ENCODE measurements around the gene TMX1.
A peak's percentile ranks its signal among the peaks of the same experiment; 100 is the strongest.

Gene TMX1

GRCh38 chr14:51239813-51240803 is at the start of gene TMX1 (continued):
- TF ChIP-seq HOXD13 (CRISPR knock-in tag; IDR thresholded peaks at IDR 0.05; ENCODE audit: borderline replicate concordance) (no peak), GLI2 (tag by site-specific recombination; IDR thresholded peaks at IDR 0.05; ENCODE audit: borderline replicate concordance, low read depth) (no peak), BCL11B (tag by site-specific recombination; IDR thresholded peaks at IDR 0.05; ENCODE audit: low read depth) (no peak), ZNF214 (tag by site-specific recombination; IDR thresholded peaks at IDR 0.05; ENCODE audit: borderline replicate concordance) (no peak), ZNF404 (tag by site-specific recombination; IDR thresholded peaks at IDR 0.05) (no peak), OSR2 (tag by site-specific recombination; IDR thresholded peaks at IDR 0.05) (no peak), ZBTB26 (tag by site-specific recombination; optimal IDR thresholded peaks at IDR 0.05) (peak; percentile 83), ZFP69B (tag by site-specific recombination; IDR thresholded peaks at IDR 0.05) (no peak), ZNF416 (tag by site-specific recombination; IDR thresholded peaks at IDR 0.05) (no peak), ZNF580 (tag by site-specific recombination; IDR thresholded peaks at IDR 0.05) (no peak), ZNF292 (tag by site-specific recombination; IDR thresholded peaks at IDR 0.05; ENCODE audit: borderline replicate concordance, low read depth) (no peak), ZNF266 (tag by site-specific recombination; IDR thresholded peaks at IDR 0.05; ENCODE audit: low read depth) (no peak), PRDM1 (tag by site-specific recombination; IDR thresholded peaks at IDR 0.05) (no peak), ZNF768 (tag by site-specific recombination; IDR thresholded peaks at IDR 0.05) (no peak), ZNF510 (tag by site-specific recombination; IDR thresholded peaks at IDR 0.05; ENCODE audit: insufficient replicate concordance) (no peak), ZNF585B (tag by site-specific recombination; IDR thresholded peaks at IDR 0.05) (no peak), BCL11A (tag by site-specific recombination; IDR thresholded peaks at IDR 0.05; ENCODE audit: low read depth) (no peak), ZNF530 (tag by site-specific recombination; IDR thresholded peaks at IDR 0.05; ENCODE audit: low read depth) (no peak), ZNF184 (tag by site-specific recombination; IDR thresholded peaks at IDR 0.05) (no peak), HOXC10 (CRISPR knock-in tag; IDR thresholded peaks at IDR 0.05) (no peak), SP2 (tag by site-specific recombination; IDR thresholded peaks at IDR 0.05) (peak; percentile 80)
- TF ChIP-seq, protein P1, sequence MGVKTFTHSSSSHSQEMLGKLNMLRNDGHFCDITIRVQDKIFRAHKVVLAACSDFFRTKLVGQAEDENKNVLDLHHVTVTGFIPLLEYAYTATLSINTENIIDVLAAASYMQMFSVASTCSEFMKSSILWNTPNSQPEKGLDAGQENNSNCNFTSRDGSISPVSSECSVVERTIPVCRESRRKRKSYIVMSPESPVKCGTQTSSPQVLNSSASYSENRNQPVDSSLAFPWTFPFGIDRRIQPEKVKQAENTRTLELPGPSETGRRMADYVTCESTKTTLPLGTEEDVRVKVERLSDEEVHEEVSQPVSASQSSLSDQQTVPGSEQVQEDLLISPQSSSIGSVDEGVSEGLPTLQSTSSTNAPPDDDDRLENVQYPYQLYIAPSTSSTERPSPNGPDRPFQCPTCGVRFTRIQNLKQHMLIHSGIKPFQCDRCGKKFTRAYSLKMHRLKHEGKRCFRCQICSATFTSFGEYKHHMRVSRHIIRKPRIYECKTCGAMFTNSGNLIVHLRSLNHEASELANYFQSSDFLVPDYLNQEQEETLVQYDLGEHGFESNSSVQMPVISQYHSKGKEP (tag by site-specific recombination; IDR thresholded peaks at IDR 0.05): no peak
- TF ChIP-seq, protein P2, sequence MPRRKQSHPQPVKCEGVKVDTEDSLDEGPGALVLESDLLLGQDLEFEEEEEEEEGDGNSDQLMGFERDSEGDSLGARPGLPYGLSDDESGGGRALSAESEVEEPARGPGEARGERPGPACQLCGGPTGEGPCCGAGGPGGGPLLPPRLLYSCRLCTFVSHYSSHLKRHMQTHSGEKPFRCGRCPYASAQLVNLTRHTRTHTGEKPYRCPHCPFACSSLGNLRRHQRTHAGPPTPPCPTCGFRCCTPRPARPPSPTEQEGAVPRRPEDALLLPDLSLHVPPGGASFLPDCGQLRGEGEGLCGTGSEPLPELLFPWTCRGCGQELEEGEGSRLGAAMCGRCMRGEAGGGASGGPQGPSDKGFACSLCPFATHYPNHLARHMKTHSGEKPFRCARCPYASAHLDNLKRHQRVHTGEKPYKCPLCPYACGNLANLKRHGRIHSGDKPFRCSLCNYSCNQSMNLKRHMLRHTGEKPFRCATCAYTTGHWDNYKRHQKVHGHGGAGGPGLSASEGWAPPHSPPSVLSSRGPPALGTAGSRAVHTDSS (tag by site-specific recombination; IDR thresholded peaks at IDR 0.05): no peak
- TF ChIP-seq, protein P3, sequence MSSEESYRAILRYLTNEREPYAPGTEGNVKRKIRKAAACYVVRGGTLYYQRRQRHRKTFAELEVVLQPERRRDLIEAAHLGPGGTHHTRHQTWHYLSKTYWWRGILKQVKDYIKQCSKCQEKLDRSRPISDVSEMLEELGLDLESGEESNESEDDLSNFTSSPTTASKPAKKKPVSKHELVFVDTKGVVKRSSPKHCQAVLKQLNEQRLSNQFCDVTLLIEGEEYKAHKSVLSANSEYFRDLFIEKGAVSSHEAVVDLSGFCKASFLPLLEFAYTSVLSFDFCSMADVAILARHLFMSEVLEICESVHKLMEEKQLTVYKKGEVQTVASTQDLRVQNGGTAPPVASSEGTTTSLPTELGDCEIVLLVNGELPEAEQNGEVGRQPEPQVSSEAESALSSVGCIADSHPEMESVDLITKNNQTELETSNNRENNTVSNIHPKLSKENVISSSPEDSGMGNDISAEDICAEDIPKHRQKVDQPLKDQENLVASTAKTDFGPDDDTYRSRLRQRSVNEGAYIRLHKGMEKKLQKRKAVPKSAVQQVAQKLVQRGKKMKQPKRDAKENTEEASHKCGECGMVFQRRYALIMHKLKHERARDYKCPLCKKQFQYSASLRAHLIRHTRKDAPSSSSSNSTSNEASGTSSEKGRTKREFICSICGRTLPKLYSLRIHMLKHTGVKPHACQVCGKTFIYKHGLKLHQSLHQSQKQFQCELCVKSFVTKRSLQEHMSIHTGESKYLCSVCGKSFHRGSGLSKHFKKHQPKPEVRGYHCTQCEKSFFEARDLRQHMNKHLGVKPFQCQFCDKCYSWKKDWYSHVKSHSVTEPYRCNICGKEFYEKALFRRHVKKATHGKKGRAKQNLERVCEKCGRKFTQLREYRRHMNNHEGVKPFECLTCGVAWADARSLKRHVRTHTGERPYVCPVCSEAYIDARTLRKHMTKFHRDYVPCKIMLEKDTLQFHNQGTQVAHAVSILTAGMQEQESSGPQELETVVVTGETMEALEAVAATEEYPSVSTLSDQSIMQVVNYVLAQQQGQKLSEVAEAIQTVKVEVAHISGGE (tag by site-specific recombination; conservative IDR thresholded peaks at IDR 0.05; ENCODE audit: low read depth): peak; percentile 59; the same call in 1 of the 2 replicates
- TF ChIP-seq, protein P4, sequence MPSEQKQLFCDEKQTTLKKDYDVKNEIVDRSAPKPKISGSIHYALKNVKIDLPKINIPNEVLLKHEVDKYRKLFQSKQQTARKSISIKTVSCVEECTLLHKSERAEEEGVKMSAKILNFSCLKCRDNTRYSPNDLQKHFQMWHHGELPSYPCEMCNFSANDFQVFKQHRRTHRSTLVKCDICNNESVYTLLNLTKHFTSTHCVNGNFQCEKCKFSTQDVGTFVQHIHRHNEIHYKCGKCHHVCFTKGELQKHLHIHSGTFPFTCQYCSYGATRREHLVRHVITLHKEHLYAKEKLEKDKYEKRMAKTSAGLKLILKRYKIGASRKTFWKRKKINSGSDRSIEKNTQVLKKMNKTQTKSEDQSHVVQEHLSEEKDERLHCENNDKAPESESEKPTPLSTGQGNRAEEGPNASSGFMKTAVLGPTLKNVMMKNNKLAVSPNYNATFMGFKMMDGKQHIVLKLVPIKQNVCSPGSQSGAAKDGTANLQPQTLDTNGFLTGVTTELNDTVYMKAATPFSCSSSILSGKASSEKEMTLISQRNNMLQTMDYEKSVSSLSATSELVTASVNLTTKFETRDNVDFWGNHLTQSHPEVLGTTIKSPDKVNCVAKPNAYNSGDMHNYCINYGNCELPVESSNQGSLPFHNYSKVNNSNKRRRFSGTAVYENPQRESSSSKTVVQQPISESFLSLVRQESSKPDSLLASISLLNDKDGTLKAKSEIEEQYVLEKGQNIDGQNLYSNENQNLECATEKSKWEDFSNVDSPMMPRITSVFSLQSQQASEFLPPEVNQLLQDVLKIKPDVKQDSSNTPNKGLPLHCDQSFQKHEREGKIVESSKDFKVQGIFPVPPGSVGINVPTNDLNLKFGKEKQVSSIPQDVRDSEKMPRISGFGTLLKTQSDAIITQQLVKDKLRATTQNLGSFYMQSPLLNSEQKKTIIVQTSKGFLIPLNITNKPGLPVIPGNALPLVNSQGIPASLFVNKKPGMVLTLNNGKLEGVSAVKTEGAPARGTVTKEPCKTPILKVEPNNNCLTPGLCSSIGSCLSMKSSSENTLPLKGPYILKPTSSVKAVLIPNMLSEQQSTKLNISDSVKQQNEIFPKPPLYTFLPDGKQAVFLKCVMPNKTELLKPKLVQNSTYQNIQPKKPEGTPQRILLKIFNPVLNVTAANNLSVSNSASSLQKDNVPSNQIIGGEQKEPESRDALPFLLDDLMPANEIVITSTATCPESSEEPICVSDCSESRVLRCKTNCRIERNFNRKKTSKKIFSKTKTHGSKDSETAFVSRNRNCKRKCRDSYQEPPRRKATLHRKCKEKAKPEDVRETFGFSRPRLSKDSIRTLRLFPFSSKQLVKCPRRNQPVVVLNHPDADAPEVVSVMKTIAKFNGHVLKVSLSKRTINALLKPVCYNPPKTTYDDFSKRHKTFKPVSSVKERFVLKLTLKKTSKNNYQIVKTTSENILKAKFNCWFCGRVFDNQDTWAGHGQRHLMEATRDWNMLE (tag by site-specific recombination; conservative IDR thresholded peaks at IDR 0.05; ENCODE audit: low read depth): no peak; the same call in 1 of the 2 replicates

All from HEK293 (cell line).